SU-DHL-6 (cell line): Measurements from ENCODE around the gene CLDN14.

Experiments
- EZH2phosphoT487 ChIP-seq: fragments of 200-600 bp; sonication (generic), shearing (Covaris generic); conservative IDR thresholded peaks from 2 replicates; pipeline ENCODE4 v1.6.1; 2018; ENCODE audit warnings: mild to moderate bottlenecking, antibody characterized with exemption, low read length, moderate library complexity, mixed read lengths
- TF ChIP-seq, protein P1 (sequence below): fragments of 200-600 bp; sonication (generic); IDR thresholded peaks from one replicate; pipeline ENCODE4 v1.5.1; 2017; ENCODE audit warnings: antibody characterized with exemption, mild to moderate bottlenecking, low read length, moderate library complexity; ENCODE audit not compliant: insufficient read depth, poor library complexity, severe bottlenecking

DNA sequence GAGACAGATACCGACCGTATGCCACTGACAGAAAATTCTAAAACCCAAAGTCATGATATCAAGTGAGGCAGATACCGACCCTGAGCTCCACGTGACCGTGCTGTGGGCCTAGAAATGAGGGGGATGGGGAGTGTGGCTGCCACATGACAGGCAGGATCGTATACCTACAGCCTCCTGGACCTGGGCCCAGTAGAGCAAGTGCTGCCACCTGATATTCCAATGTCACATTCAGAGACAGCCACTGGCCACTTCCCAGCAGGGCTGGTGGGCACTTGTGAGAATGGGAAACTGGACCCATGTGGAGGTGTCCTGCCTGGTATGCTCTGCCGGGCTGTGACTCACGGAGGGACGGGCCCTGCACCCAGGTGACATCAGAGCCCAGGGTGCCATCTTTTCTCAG, 44.6 kb upstream of the CLDN14 start:
- TF ChIP-seq, protein P1, sequence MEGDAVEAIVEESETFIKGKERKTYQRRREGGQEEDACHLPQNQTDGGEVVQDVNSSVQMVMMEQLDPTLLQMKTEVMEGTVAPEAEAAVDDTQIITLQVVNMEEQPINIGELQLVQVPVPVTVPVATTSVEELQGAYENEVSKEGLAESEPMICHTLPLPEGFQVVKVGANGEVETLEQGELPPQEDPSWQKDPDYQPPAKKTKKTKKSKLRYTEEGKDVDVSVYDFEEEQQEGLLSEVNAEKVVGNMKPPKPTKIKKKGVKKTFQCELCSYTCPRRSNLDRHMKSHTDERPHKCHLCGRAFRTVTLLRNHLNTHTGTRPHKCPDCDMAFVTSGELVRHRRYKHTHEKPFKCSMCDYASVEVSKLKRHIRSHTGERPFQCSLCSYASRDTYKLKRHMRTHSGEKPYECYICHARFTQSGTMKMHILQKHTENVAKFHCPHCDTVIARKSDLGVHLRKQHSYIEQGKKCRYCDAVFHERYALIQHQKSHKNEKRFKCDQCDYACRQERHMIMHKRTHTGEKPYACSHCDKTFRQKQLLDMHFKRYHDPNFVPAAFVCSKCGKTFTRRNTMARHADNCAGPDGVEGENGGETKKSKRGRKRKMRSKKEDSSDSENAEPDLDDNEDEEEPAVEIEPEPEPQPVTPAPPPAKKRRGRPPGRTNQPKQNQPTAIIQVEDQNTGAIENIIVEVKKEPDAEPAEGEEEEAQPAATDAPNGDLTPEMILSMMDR, result no peak
- no peak for TF ChIP-seq EZH2phosphoT487
